Measurements from ENCODE around the gene GAA.

GAA gene

GRCh38 chr17:80132906-80133625 lies 31.7 kb downstream of the GAA start:
- no peak for TF ChIP-seq CTCF (conservative IDR thresholded peaks at IDR 0.05; ENCODE audit: low read depth, low read length)
- H3K4me3 ChIP-seq (ENCODE audit: low read depth, low read length), result no peak overlapping the region
- DNase-seq (ENCODE audit: low read depth), result no peak

GRCh38 chr17:80133626-80133970 lies 32.2 kb downstream of the GAA start:
- TF ChIP-seq CTCF (conservative IDR thresholded peaks at IDR 0.05; ENCODE audit: low read depth, low read length), result no peak
- no peak overlapping the region for H3K4me3 ChIP-seq (ENCODE audit: low read depth, low read length)
- DNase-seq (ENCODE audit: low read depth), result no peak

GRCh38 chr17:80137131-80137530 lies 35.8 kb downstream of the GAA start:
- no peak for TF ChIP-seq CTCF (conservative IDR thresholded peaks at IDR 0.05; ENCODE audit: low read depth, low read length)
- no peak for DNase-seq (ENCODE audit: low read depth)
- no peak overlapping the region for H3K4me3 ChIP-seq (ENCODE audit: low read depth, low read length)

- no peak for DNase-seq (ENCODE audit: low read depth)
- TF ChIP-seq CTCF (conservative IDR thresholded peaks at IDR 0.05; ENCODE audit: low read depth, low read length), result no peak
- no peak overlapping the region for H3K4me3 ChIP-seq (ENCODE audit: low read depth, low read length)
Observed at GRCh38 chr17:80138856-80139426, 37.6 kb downstream of the GAA start.

GRCh38 chr17:80141463-80142165 lies 40.2 kb downstream of the GAA start:
- H3K4me3 ChIP-seq (ENCODE audit: low read depth, low read length), result no peak overlapping the region
- no peak for TF ChIP-seq CTCF (conservative IDR thresholded peaks at IDR 0.05; ENCODE audit: low read depth, low read length)
- DNase-seq (ENCODE audit: low read depth), result no peak

GRCh38 chr17:80142929-80143328 lies 41.5 kb downstream of the GAA start:
- DNase-seq (ENCODE audit: low read depth), result no peak
- H3K4me3 ChIP-seq (ENCODE audit: low read depth, low read length), result no peak overlapping the region
- no peak for TF ChIP-seq CTCF (conservative IDR thresholded peaks at IDR 0.05; ENCODE audit: low read depth, low read length)

All from choroid plexus epithelial cell (primary cell).